ENCODE data around the gene RAD18. TPM values are rescaled to one million over a fixed set of nuclear protein-coding genes. Genes with fewer than 3 reads are reported as not detected.

Gene RAD18
- total RNA-seq, result 7.6 and 8.8 TPM in 2 replicates

GRCh38 chr3:8963137-8963853 lies at the start of gene RAD18:
Gene RAD18, minus strand, starts transcription at chr3:8963472. Its CDS starts 87 bp downstream, at chr3:8963385.
- H3K27ac ChIP-seq (ENCODE audit: low read depth, low read length), result peak within 1 kb of the TSS; percentile 85
- H4K20me1 ChIP-seq (ENCODE audit: insufficient read depth, low read length), result no peaks in the 10 kb centered on the region
- peaks cover 29% of the 10 kb centered on the region for H3K4me1 ChIP-seq (ENCODE audit: insufficient read depth, low read length)
- no peaks in the 10 kb centered on the region for H3K9me3 ChIP-seq (ENCODE audit: low read depth, low read length)
- no peaks in the 10 kb centered on the region for H3K27me3 ChIP-seq (ENCODE audit: insufficient read depth, low read length)
- H3K79me2 ChIP-seq (ENCODE audit: insufficient read depth, low read length), result peaks cover 50% of the 10 kb centered on the region
- TF ChIP-seq CTCF (IDR thresholded peaks at IDR 0.05; ENCODE audit: extremely low read depth, low read depth, low read length), result no peak
- peak within 1 kb of the TSS; percentile 94 for H2AFZ ChIP-seq (ENCODE audit: low read length)
- peak; percentile 84 for DNase-seq (ENCODE audit: insufficient read length, low spot score, missing footprints)
- H3K36me3 ChIP-seq (ENCODE audit: insufficient read depth, low read length), result peaks cover 6% of the 10 kb centered on the region
- peak within 1 kb of the TSS; percentile 83 for H3K4me3 ChIP-seq (ENCODE audit: insufficient read depth, low read length)
- H3K4me2 ChIP-seq (ENCODE audit: insufficient read depth, low read length), result peak within 1 kb of the TSS; percentile 100

GRCh38 chr3:9012521-9012920 lies 49.2 kb upstream of the RAD18 start:
- H3K4me2 ChIP-seq (ENCODE audit: insufficient read depth, low read length), result no peak overlapping the region
- H3K36me3 ChIP-seq (ENCODE audit: insufficient read depth, low read length), result no peaks in the 10 kb centered on the region
- no peak for DNase-seq (ENCODE audit: insufficient read length, low spot score, missing footprints)
- peaks cover 5% of the 10 kb centered on the region for H3K27me3 ChIP-seq (ENCODE audit: insufficient read depth, low read length)
- no peak overlapping the region for H3K27ac ChIP-seq (ENCODE audit: low read depth, low read length)
- no peak overlapping the region for H3K4me3 ChIP-seq (ENCODE audit: insufficient read depth, low read length)
- H3K4me1 ChIP-seq (ENCODE audit: insufficient read depth, low read length), result no peaks in the 10 kb centered on the region
- no peaks in the 10 kb centered on the region for H4K20me1 ChIP-seq (ENCODE audit: insufficient read depth, low read length)
- no peaks in the 10 kb centered on the region for H3K9me3 ChIP-seq (ENCODE audit: low read depth, low read length)
- TF ChIP-seq CTCF (IDR thresholded peaks at IDR 0.05; ENCODE audit: extremely low read depth, low read depth, low read length), result no peak
- no peak overlapping the region for H2AFZ ChIP-seq (ENCODE audit: low read length)
- H3K79me2 ChIP-seq (ENCODE audit: insufficient read depth, low read length), result no peaks in the 10 kb centered on the region

GRCh38 chr3:9009976-9010545 lies 46.8 kb upstream of the RAD18 start:
- H3K4me1 ChIP-seq (ENCODE audit: insufficient read depth, low read length), result no peaks in the 10 kb centered on the region
- no peak overlapping the region for H3K4me2 ChIP-seq (ENCODE audit: insufficient read depth, low read length)
- DNase-seq (ENCODE audit: insufficient read length, low spot score, missing footprints), result no peak
- H4K20me1 ChIP-seq (ENCODE audit: insufficient read depth, low read length), result no peaks in the 10 kb centered on the region
- H3K79me2 ChIP-seq (ENCODE audit: insufficient read depth, low read length), result no peaks in the 10 kb centered on the region
- no peak for TF ChIP-seq CTCF (IDR thresholded peaks at IDR 0.05; ENCODE audit: extremely low read depth, low read depth, low read length)
- no peak overlapping the region for H3K27ac ChIP-seq (ENCODE audit: low read depth, low read length)
- H3K4me3 ChIP-seq (ENCODE audit: insufficient read depth, low read length), result no peak overlapping the region
- peaks cover 3% of the 10 kb centered on the region for H3K27me3 ChIP-seq (ENCODE audit: insufficient read depth, low read length)
- no peaks in the 10 kb centered on the region for H3K36me3 ChIP-seq (ENCODE audit: insufficient read depth, low read length)
- H3K9me3 ChIP-seq (ENCODE audit: low read depth, low read length), result no peaks in the 10 kb centered on the region
- no peak overlapping the region for H2AFZ ChIP-seq (ENCODE audit: low read length)

- Histone ChIP-seq H3K27ac (ENCODE audit: low read depth, low read length) (no peak overlapping the region), H3K4me3 (ENCODE audit: insufficient read depth, low read length) (no peak overlapping the region), H3K4me2 (ENCODE audit: insufficient read depth, low read length) (no peak overlapping the region), H4K20me1 (ENCODE audit: insufficient read depth, low read length) (no peaks in the 10 kb centered on the region), H2AFZ (ENCODE audit: low read length) (no peak overlapping the region), H3K4me1 (ENCODE audit: insufficient read depth, low read length) (no peaks in the 10 kb centered on the region), H3K79me2 (ENCODE audit: insufficient read depth, low read length) (no peaks in the 10 kb centered on the region), H3K36me3 (ENCODE audit: insufficient read depth, low read length) (no peaks in the 10 kb centered on the region), H3K27me3 (ENCODE audit: insufficient read depth, low read length) (no peaks in the 10 kb centered on the region), H3K9me3 (ENCODE audit: low read depth, low read length) (no peaks in the 10 kb centered on the region)
- no peak for DNase-seq (ENCODE audit: insufficient read length, low spot score, missing footprints)
- no peak for TF ChIP-seq CTCF (IDR thresholded peaks at IDR 0.05; ENCODE audit: extremely low read depth, low read depth, low read length)
Measured at GRCh38 chr3:9008550-9009255, 45.4 kb upstream of the RAD18 start.
